T-helper 1 cell (primary cell): ENCODE measurements around the gene SMPDL3B.

Source experiments
- DNase-seq, 5 donors: peaks; one replicate each; pipeline ENCODE4 v3.0.0-alpha.2; 2012 to 2020
- total RNA-seq, 4 donors: gene quantifications; one replicate each; lab custom pipeline; 2026; lab: John Stamatoyannopoulos, UW

Gene SMPDL3B
- total RNA-seq: 0 to 0.69 (median 0.23) reads per million in 4 donors

DNA sequence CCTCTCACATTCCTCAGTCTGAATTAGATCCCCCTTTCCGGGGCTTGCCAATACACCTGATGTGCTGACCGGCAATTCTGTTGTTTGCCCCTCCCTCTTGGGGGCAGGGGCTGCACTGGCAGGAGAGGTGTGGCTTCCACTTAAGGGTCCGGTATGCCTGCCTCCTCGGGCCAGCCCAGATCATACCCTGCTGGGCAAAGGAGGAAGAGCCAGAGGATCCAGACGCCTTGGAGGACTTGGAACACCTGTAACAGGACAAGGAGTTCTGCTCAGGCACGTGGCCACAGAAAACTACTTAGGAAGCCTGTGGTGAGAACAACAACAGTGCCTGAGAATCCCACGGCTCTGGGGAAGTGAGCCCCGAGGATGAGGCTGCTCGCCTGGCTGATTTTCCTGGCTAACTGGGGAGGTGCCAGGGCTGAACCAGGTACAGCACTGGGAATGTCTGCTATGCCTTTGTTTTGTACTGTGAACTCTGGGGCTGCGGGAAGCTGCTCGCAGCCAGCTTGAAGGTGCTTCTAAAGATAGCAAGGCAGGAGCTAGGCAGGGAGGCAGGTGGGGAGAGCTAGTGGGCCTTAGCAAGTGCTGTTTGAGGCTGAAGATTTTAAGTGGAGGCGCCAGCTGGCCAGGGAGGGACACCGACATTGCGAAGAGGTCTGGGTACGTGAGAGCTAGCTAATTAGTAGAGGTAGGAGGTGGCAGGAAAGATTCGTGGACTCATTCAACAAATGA, at the start of gene SMPDL3B:
TSS of gene SMPDL3B (plus strand) at position 183 of the 732 bp plus-strand sequence. CDS start at position 367, 184 bp downstream.
- DNase-seq: no peak

GRCh38 chr1:27885114-27885528, 49.7 kb upstream of the SMPDL3B start:
- no peak for DNase-seq

DNA sequence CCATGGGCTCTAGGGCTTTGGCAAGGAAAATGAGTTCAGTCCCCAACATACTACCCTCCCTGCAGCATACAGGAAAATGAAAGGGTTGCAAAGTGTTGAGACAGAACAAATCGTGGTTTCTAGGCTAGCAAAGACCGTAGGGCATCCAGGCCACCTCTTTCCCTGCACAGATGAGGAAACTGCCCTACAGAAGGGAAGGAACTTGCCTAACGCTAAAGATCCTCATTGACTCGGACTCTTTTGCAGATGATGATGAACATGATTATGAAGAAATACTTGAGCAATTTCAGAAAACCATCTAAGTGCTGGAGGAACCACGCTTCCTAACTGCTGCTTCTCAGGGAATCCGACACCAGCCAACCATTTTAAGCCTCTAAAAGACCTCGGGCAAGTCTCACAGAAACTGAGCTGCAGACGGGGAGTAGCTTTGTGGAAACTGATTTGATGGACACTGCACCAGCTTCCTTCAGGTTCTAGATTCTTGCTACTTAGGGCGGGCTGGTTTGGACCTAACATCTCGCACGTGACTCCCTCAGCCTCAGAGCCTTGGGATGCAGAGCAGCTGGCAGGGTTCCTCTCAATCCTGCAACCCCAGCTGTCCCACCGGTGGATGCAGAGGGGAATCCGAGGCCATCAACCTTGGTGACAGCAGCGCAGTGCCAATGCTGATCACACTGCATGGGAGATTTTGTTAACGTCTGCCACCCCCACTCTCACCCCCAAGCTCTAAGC, 49.0 kb upstream of the SMPDL3B start:
- no peak for DNase-seq

DNA sequence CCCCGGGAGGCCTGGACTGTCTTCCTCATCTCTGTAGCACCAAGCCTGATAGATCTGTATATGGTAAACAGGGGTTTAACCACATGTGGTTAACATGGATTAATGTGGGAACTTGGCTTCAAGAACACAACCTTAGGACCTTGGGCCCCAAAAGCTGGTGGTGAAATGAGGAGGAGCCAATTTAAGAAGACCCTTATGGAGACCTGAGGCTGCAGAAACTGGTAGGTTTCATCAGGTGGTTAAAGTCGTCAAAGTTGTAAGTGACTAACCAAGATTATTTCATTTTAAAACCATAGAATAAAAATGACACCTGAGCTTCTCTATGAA, 48.5 kb upstream of the SMPDL3B start:
- no peak for DNase-seq

- no peak for DNase-seq
These were observed 48.1 kb upstream of the SMPDL3B start for GRCh38 chr1:27886744-27887143.

- peak in 3 of 5 donors; percentile 31 to 88 (median 38) for DNase-seq
These were observed 47.4 kb upstream of the SMPDL3B start for GRCh38 chr1:27887215-27888021.

GRCh38 chr1:27889506-27889905, 45.3 kb upstream of the SMPDL3B start:
- no peak for DNase-seq

DNA sequence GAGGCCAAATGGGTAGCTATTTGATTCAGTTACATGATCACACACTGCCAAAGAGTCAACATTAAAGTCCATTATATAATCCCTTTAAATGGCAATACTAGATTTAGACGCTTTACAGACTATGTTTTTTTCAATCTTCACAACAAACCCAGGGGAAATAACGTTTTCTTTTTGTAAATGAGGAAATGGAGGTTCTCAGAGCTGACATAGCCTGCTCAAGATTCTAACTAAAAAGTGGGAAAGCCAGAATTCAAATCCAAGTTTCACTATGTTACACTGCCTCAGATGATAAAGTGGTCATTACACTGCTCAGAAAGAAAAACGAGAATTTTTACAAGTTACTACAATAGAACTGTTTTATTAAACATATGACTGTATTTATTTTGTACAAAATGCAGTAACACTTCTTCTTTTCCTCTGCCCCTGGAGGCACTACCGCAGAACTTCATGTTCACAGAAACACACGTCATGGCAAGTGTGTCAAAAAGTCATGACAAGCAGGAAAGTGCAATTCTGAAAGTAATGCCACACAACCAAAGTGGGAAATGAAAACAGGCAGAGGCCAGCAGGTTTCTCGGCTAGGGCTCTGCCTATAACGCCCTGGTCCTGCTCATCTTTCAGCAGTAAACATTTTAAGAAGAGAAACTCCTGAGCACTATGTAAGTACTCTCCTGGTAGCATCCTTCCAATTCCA, 43.5 kb upstream of the SMPDL3B start:
- DNase-seq: peak in 3 of 5 donors; percentile 16 to 76 (median 35)

DNA sequence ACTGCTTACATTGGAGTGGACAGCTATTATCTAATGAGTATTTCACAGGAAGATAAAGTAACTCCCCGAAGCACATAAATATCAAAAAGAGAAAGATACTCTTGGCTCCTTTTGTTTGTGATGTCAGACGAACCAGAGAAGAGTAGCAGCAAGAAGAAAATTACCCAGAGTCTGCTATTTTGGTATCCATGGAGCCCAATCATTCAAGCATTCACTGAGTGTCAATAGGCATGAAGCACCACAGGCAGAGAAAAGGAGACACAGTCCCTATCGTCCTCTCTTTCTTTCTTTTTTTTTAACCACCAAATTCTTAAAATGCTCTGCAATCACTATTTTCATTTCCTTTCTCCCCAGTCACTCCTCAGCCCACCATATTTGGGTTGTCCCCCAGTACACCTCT, 40.3 kb upstream of the SMPDL3B start:
- no peak for DNase-seq

DNA sequence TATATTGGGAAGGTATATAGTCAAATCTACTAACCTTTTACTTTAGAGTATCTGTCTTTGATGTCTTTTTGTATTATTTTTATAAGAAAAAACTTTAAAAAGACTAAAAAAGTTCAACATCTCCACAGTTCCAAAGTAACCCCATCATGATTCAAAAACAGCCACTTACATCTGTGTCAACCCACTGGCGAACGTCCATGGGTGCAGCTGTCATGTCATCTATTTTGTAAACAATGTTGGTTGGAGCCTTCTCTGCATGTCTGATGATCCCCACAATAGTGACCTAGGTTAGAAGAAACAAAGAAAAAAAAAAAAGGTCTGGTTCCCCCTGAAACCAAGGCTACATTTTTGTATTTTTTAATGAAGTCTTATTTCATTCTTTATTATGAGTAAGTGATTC, 28.0 kb upstream of the SMPDL3B start:
- DNase-seq: no peak

- DNase-seq: peak in 1 of 5 donors; percentile 60
These were observed 22.4 kb upstream of the SMPDL3B start for GRCh38 chr1:27912429-27912828.

- no peak for DNase-seq
These were observed 19.7 kb upstream of the SMPDL3B start for GRCh38 chr1:27915082-27915575.

DNA sequence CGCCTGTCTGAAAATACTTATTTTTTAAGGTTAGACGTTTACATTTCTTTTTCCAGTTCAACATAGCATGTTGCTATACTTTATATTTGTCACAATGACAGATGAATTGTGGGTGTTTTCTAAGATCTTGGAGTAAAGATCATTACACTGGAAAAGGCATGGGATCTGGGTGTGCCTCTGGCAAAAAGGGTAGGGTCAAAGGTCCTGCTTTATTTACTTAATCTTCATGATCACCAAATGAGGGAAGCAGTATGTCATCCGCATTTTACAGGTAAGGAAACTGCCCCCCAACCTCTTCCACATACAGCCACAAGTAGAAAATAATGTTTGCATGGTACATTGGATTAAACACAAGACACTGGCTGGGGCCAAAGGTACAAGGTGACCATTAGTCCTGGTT, 12.5 kb upstream of the SMPDL3B start:
- DNase-seq: no peak

- no peak for DNase-seq
These were observed 6.4 kb upstream of the SMPDL3B start for GRCh38 chr1:27928216-27928954.

- DNase-seq: no peak
These were observed 3.6 kb upstream of the SMPDL3B start for GRCh38 chr1:27931184-27931583.

DNA sequence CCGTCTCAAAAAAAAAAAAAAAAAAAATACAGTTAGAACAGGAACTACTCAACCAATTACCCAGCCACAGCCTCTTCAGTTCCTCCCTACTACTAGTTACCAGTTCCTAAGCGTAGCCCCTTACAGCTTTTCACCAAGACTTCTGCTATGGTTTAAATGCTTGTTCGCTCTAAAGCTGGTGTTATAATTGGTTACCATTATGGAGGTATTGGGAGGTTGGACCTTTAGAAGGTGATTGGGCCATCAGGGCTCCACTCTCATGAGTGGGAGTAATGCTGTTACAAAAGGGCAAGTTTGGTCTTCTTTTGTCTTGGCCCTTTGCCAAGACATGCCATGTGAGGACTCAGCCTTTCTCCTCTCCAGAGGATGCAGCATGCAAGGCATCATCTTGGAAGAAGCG, 3.0 kb upstream of the SMPDL3B start:
- DNase-seq: no peak

GRCh38 chr1:27935721-27936120, 921 bp downstream of the SMPDL3B start:
- DNase-seq: no peak

- no peak for DNase-seq
These were observed 1.6 kb downstream of the SMPDL3B start for GRCh38 chr1:27936370-27936769.

DNA sequence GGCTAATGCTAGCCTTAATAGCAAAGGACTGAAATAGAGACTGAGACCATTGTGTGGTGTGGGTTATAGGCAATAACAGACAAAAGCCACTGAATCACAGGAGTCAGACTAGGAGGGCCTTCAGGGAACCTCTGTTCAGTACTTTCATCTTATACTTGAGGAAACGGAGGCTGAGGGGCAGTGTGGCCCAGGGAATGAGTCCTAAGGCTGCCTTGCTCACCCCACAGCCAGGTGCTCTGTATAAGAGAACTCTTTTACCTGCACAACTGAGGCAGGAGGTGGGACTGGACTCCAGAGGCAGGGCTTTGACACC, 2.7 kb downstream of the SMPDL3B start:
- DNase-seq: no peak

- no peak for DNase-seq
These were observed 3.7 kb downstream of the SMPDL3B start for GRCh38 chr1:27938488-27938887.

DNA sequence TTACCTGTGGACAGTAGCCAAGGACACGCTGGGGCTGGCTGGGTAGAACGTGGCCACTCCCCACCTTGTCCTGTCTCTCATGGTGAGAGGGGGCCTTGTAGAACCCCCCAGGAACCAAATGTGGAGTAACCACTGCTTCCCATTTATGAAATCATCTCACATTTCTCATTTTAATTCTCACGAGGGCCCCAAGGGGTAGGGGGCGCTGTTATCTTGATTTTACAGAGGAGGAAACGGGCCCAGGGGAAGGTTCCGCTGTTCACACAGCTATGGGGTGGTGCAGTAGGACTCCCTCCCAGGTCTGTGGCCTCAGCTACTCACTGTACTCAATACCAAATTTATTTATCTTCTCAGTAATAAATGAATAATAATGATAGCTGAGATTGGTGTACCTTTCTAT, 5.5 kb downstream of the SMPDL3B start:
- peak; percentile 27 to 76 (median 59) for DNase-seq
